Activated CD4-positive, CD25-positive, alpha-beta regulatory T cell treated with anti-CD3 and anti-CD28 coated beads, Interleukin-2, amount 50 U/mL, for 16 hours (primary cell): ENCODE measurements around the gene GUK1.
"Not testable (repeated sequence)": the region's sequence is repeated elsewhere in the genome, so short reads cannot be mapped to it uniquely, and the experiment has no call there.

Experiments used
- DNase-seq: peaks from one replicate; pipeline ENCODE4 v3.0.0-alpha.2; 2020; ENCODE audit warnings: low read depth, low spot score

Gene GUK1

DNA sequence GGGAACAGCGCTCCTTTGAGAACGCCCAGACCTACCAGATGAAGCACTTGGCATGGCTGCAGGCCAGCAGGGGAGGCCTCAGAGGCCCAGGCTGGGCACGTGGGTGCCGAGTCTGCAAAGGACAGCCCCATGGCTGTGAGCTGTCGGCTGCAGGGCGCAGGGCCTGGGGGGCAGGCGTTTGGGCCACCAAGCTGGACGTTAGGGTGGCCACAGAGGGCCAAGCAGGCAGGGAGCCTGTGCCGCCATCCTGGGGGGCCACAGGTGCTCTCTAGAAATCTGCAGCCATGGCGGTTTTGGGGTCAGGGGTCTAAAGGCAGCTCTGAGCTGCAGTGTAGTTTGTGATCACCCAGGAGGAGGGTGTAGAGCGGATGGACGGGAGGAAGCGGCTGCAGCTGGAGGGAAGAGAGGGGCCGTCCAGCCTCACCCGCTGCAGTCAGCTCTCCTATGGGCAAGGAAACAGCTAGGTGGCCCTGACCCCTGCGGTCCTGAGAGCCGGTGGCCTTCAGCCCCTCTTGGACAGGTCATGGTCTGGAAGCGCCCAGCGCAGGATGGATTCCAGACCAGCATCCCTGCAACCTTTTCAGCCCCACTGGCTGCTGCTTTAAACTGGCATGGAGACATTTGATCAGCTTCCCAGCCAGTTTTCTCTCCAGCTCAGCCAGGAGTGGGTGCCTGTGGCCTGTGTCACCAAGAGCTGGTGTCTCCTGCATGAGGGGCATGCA, 36.5 kb downstream of the GUK1 start:
- no peak for DNase-seq

GRCh38 chr1:228177183-228177475, 37.0 kb downstream of the GUK1 start:
- no peak for DNase-seq

- DNase-seq = no peak
These were observed 37.9 kb downstream of the GUK1 start for GRCh38 chr1:228177721-228178710.

DNA sequence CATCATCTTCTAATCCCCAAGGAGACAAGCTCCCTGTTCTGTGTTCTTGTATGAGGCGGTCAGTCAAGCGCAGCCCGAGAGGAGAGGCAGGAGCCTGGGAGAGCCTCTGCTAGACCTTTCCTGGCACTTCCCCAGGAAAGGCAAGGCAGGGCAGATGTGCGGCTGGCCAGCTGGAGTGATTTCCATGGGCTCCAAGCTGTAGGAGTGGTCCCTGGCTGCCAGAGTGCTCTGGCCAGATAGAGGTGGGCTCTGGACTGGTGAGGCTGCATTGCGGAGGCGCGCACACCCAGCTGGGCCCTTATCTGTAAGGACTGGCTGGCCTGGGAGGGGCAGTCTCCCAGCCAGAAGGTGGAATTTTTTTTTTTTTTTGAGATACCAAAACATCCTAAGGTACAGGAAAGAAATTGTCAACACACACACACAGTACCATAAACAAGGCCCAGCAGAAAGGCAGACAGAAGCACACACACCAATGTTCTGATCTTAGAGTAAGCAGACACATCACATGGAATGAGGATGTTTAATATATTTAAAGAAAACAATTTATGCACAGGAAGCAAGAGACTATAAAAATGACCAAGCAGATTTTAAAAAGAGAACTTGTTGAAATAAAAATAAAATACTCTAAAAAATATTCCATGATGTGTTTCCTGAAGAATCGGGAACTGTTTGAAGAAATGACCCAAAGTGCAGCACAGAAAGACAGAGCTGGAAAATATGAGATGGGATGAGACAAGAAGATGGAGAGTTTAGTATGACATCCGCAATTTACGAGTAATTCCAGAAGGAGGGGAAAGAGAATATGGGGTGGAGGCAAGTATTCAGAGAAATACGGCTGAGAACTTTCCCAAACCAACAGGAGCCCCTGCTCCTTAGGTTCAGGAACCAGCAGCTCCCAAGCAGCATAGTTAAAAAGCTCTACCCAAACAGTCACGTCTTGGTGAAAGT, 38.9 kb downstream of the GUK1 start:
- no peak for DNase-seq

GRCh38 chr1:228180271-228180958, 40.3 kb downstream of the GUK1 start:
- no peak for DNase-seq

GRCh38 chr1:228180959-228181644, 41.0 kb downstream of the GUK1 start:
- DNase-seq = no peak

DNA sequence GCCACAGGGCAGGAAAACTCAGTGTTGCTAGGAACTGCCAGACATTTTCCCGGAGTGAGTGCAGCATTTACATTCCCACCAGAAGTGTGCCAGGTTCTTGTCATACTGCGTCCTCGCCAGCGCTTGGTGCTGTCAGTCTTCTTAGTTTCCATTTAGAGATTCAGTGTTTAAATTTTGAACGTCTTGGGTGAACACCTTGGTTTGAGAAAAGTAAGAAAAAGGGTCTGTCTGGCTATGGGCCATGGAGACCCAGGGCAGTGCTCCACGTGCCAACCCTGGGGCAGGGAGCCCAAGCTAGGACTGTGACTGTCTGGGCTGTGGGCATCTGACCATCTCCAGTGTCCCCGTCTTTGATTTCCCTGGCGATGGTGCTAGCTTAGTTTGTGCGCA, 41.6 kb downstream of the GUK1 start:
- no peak for DNase-seq

- DNase-seq = no peak
These were observed 42.4 kb downstream of the GUK1 start for GRCh38 chr1:228182296-228183030.

- DNase-seq = no peak
These were observed 44.1 kb downstream of the GUK1 start for GRCh38 chr1:228184152-228184551.

DNA sequence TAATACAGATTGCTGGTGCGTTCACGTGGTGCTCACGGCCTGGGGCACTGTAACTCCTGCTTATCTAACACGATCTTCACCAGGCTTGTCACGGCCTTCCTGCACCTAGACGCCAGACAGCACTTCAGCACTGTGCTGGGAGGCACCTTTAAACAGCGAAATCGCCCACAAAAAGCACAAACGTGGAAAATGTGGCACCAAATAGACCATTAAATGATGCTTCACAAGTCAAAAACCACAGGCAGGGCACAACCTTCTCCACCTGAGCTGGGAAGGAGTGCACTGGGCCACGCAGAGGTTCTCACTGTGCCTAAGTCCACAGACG, 45.5 kb downstream of the GUK1 start:
- no peak for DNase-seq

- not testable (repeated sequence) for DNase-seq
These were observed 48.2 kb downstream of the GUK1 start for GRCh38 chr1:228188249-228188648.

DNA sequence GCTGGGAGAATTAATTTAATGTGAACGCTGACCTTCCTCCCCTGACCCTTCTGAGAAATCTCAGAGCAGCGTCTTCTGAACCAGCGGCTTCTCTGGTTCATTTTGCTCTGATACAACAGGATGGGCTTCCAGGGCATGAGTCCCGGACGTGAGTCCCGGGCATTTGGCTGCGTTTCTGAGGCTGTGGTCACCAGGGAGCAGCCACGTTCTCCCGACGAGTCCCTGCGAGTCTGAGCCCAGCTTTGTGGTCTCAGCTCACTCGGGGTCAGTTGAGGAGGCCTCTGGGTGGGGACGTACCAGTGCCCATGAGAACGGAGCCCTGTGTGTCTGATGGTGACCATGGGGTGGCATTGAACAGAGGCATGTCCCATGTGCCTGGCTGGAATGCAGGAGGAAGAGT, 50.1 kb downstream of the GUK1 start:
- DNase-seq = no peak

DNA sequence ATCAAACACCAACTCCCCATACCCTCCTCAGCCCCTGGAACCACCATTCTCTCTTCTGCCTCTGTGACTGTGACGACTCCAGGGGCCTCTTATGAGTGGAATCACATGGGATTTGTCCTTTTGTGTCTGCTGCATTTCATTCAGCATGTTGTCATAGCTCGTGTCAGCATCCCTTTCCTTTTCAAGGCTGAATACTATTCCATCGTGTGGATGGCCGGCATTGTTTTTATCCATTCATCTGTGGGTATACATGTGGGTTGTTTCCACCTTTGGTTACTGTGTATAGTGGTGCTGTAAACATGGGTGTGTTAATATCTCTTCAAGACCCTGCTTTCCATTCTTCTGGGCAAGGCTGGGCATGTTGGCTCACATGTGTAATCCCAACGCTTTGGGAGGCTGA, 50.7 kb downstream of the GUK1 start:
- no peak for DNase-seq

- no peak for DNase-seq
These were observed 54.4 kb downstream of the GUK1 start for GRCh38 chr1:228194436-228194835.

- DNase-seq = no peak
These were observed 55.1 kb downstream of the GUK1 start for GRCh38 chr1:228194921-228195812.

DNA sequence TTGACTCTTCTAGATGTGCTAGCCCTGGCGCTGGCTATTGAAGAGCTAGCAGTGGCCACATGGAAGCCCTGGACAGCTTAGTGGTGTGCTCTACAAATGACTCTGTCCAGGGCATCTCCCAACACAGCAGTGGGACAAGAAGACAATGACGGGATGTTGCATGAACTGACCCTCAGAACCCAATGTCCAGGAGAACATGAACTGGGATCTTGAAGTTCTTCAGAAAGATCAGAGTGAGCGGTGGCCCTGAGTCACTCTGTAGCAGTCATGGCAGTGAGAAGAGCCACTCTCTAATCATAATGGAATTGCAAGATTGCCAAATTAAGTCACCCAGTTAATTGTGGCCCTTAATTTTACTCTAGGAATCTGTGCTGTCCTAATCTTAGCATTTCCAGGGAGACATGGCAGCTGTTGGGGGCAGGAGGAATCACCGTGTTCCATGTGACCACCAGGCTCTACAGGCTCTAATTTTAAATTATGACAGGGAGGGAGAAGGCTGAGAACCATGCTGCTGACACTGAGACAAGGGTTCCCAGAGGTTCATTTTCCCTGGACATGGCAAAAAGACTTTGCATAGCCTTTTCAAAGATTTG, 57.6 kb downstream of the GUK1 start:
- no peak for DNase-seq
